Iris pigment epithelial cell (primary cell): ENCODE measurements around the gene GOLT1B.
"Not testable (repeated sequence)": the region's sequence is repeated elsewhere in the genome, so short reads cannot be mapped to it uniquely, and the experiment has no call there.

Source experiments
- DNase-seq: peaks from one replicate; pipeline ENCODE4 v3.0.0-alpha.2; 2011; ENCODE audit warnings: low read depth

GOLT1B gene, protein sequence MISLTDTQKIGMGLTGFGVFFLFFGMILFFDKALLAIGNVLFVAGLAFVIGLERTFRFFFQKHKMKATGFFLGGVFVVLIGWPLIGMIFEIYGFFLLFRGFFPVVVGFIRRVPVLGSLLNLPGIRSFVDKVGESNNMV

GRCh38 chr12:21501258-21502163 is at the start of gene GOLT1B, which contains the start of gene RECQL:
GOLT1B (plus strand) TSS chr12:21501789; CDS start chr12:21501924, 135 bp downstream.
RECQL (minus strand) TSS chr12:21501635; CDS start chr12:21499570, 2,065 bp downstream.
- DNase-seq, result peak; percentile 99

DNA sequence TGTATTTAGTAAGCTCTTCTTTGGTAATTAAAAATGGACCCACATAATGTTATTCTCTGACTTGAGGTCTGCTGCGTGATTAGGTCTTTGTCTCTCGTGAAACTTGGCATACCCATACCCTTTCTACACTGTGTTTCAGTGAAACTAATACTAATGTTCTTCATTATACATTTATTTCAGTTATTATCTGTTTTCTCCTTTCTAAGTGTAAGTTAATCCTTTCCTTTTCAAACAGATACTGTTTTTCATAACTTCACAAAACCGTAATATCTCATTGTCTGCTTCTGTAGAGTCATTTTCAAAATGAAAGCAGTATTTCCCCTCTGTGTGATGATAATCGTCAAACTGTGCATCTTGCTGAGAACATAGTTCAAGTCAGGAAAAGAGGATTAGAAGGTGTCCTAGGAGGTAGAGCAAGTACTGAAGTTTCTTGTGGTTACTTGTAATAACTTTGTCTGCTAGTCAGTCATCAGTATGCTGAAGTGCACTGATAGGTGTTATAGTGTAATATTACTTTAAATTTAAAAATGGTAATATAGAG is 48.2 kb upstream of the GOLT1B start:
- no peak for DNase-seq

- DNase-seq, result no peak
These were observed 45.3 kb upstream of the GOLT1B start for GRCh38 chr12:21456291-21456780.

GRCh38 chr12:21459474-21459873 is 42.1 kb upstream of the GOLT1B start:
- no peak for DNase-seq

DNA sequence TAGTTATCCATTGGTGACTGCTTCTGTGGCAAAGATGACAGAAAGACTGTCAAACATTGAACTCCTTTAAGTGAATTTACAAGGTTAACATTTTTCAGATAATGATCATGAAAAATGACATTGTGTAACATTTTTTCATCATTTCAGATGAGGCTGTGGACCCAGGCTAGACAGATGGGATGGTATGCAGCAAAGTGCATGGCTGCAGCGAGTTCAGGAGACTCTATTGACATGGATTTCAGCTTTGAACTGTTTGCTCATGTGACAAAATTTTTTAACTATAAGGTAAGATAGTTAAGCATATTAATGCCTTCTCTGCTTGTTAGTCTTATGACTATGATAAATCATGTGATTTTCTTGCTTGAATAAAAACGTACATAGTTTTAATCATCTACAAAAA is 34.3 kb upstream of the GOLT1B start:
- DNase-seq, result not testable (repeated sequence)

GRCh38 chr12:21471294-21471693 is 30.3 kb upstream of the GOLT1B start:
- DNase-seq, result no peak

DNA sequence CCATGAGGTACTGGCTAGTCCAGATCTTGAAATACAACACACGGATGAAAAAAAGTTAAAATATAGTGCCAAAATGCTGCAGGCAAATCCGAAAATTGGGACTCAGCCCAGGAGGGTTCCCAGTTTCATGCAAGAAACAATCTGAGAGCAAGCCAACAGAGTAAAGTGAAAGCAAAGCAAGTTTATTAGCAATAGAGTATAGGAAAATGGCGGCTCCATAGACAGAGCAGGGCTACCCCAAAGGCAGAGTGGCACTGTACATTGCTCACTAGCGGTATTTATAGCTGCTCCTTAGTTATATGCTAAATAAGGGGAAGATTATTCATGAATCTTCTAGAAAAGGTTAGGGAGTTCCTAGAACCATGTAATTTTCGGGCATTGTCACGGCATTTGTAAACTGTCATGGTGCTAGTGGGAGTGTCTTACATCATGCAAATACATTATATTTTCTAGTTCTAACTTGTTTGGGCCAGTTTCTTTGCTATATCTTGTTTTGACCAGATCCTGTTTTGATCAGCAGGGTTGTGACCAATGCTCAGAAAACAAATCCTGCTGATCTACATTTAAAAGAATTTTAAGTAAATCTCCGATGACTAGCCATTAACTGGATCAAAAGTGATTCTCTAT is 29.3 kb upstream of the GOLT1B start:
- no peak for DNase-seq

DNA sequence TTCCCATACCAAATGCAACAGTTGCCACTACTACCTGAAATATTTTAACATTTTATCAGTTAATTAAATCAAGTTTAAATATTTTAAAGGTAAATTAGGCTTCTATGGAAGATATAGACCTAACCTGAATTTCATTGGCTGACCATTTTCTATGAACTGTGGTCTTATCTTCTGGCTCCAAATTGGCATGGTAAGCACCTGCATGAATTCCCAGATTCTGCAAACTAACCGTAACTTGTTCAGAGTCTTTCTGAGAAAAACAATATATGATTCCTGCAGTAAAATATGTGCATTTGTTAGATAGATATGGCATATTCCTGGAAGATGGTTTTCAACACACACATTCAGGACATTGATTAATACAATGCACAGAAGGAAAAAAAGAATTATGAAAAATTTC is 26.0 kb upstream of the GOLT1B start:
- DNase-seq, result no peak

DNA sequence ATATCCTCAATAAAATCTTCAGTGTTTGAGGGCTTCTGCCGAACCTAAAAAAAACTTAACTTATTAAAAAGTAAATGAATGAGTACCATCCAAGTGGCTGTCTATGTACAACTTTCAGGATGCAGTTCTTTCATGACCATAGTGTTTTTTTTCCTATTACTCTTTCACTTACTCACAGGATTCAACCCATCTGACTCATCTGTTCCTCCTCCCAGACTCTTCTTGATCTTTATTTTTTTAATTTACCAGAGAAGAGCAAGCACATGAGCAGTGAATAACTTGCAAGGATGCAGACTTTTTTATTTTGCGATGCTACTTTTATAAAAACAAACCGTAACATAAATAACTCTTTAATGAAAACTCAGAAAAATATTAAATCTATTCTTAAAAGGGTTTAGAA is 24.6 kb upstream of the GOLT1B start:
- peak; percentile 78 for DNase-seq

- DNase-seq, result no peak
These were observed 22.7 kb upstream of the GOLT1B start for GRCh38 chr12:21478756-21479455.

DNA sequence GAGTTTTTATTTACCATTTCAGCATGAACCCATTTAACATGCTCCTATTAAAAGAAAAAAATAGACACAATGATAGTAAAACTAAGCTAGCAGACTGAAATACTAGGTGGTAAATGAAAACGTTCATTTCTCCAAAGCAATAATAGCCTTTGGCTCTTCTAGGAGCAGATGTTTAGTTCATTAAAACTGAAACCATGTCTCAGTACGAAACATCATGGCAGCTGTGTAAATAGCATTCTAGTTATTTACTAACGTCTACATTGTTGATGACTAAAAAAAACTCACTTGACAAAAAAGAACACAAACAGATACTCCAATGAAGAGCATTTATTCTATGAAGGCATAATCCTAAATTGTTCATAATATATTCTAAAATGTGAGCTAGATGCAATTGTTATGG is 18.1 kb upstream of the GOLT1B start:
- no peak for DNase-seq

- no peak for DNase-seq
These were observed 15.6 kb upstream of the GOLT1B start for GRCh38 chr12:21485998-21486397.

DNA sequence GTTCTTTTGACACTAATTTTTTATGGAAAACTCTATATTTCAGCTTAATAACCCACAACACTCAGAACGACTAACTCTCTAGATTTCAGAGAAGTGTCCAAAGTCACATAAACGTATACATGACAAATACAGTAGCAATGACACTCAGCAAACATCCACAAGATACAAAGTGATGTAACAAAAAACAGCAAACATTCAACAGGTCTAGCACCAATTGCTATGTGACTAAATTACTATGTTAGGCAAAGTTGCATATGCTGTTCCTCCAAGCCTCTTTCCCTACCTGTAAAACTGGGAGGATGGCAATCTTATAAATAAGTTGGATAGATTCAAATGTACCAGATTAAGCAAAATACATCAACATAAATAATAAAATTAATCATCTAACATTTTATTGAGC is 1.8 kb upstream of the GOLT1B start:
- DNase-seq, result no peak

- DNase-seq, result no peak
These were observed 767 bp upstream of the GOLT1B start for GRCh38 chr12:21500786-21501257.

DNA sequence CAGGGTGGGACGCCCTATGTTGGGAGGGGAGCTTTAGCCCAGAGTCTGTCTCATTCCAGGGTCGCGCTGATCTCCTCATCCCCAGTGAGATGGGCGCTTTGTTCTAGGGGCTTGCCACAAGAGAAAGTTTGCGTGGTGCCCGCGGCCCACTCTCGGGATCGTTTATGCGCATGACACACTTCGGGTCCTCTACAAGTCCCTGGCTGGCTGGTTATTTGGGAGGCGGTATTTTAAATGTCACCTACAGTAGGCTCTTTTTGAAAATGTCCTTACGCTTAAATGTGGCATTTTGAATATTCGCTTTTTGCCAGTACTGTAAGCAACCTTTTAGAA is 541 bp downstream of the GOLT1B start:
- DNase-seq, result peak; percentile 36

GRCh38 chr12:21502872-21503271 is 1.3 kb downstream of the GOLT1B start:
- DNase-seq, result no peak

DNA sequence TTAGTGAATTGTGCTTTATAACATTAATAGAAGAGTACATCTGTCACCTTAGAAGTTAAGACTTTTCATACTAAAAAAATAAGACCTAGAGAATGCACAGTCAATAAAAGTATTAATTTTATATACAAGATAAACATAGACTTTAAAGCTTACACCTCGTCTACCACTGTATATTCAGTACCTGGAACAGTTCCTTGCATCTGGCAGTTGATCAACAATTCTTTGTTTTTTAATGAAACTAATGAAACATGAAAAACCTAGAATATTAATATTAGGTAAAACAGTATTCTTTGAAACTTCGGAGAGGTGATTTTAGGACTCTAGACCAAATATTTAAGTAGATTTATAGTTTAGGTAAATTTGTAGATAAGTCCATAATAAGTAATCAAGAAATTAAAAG is 4.3 kb downstream of the GOLT1B start:
- no peak for DNase-seq

GRCh38 chr12:21507849-21508248 is 6.3 kb downstream of the GOLT1B start:
- DNase-seq, result no peak

DNA sequence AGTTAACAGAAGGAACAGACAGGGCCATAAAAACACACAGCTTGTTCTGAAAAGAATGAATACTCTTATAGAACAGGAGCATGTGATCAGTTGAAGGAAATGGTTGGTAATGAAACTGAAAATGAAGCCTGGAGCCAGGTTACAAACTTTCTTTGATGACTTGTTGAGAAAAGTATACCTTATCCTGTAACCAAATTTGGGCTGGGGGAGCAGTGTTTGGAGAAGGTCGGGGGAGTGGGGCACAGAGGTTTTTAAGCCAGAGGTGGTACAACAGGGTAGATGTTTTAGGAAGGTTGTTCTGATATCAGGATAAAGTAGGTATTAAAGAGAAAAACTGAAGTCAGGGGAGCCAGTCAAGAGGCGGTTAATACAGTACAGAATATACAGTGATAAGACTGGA is 8.2 kb downstream of the GOLT1B start:
- no peak for DNase-seq

GRCh38 chr12:21516281-21516680 is 14.7 kb downstream of the GOLT1B start:
- no peak for DNase-seq

GRCh38 chr12:21518451-21518850 is 16.9 kb downstream of the GOLT1B start:
- peak; percentile 52 for DNase-seq

- DNase-seq, result no peak
These were observed 20.0 kb downstream of the GOLT1B start for GRCh38 chr12:21521541-21521940.
